Transverse colon (tissue), 4 donors: ENCODE measurements around the gene FOXD4.
"Not testable (repeated sequence)": the region's sequence is repeated elsewhere in the genome, so short reads cannot be mapped to it uniquely, and the experiment has no call there.

ENCODE experiments used
- EP300 ChIP-seq: sonication (generic); formaldehyde crosslinking; IDR thresholded peaks from one replicate; pipeline ENCODE4 v1.6.1; 2017; ENCODE audit warnings: antibody characterized with exemption, low read depth
- POLR2A ChIP-seq: fragments of 450-650 bp; IDR thresholded peaks from one replicate; pipeline ENCODE4 v1.6.1; 2016; ENCODE audit warnings: antibody characterized with exemption, mild to moderate bottlenecking, moderate library complexity
- POLR2AphosphoS5 ChIP-seq, 3 donors: sonication (generic); formaldehyde crosslinking; IDR thresholded peaks; one replicate each; pipeline ENCODE4 v1.6.1; 2016; ENCODE audit warnings: antibody characterized with exemption in 3 of 3
- TF ChIP-seq, protein P1 (sequence below), 5 experiments: fragments of 200-600 bp in 3 of 5; fragments of 450-650 bp in 2 of 5; sonication (generic) in 3 of 5; IDR thresholded peaks; 1 replicate in 2 of 5; 2 replicates in 3 of 5; pipeline ENCODE4 v1.5.1; 2016 to 2017; ENCODE audit warnings: antibody characterized with exemption in 5 of 5, inconsistent platforms in 3 of 5, mild to moderate bottlenecking in 2 of 5, moderate library complexity in 1 of 5

DNA sequence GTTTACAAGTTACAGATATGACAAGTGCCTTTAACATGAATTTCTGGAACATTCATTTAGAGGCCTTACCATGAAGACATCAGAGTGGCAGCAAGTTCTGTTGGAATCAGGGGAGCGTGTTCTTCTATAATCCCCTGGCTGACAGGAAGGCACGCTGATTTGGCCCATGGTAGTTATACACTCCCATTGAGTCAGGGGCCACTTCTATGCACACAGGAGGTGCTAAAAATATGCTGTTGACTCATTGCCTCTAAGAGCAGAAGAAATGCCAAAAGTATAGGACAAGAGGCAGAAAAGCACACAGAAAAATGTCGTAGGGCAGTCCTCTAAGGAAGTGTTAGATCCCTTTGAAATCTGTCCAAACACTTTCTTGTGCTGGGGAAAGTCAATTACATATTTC, 39.9 kb downstream of the FOXD4 start:
- TF ChIP-seq, protein P1, sequence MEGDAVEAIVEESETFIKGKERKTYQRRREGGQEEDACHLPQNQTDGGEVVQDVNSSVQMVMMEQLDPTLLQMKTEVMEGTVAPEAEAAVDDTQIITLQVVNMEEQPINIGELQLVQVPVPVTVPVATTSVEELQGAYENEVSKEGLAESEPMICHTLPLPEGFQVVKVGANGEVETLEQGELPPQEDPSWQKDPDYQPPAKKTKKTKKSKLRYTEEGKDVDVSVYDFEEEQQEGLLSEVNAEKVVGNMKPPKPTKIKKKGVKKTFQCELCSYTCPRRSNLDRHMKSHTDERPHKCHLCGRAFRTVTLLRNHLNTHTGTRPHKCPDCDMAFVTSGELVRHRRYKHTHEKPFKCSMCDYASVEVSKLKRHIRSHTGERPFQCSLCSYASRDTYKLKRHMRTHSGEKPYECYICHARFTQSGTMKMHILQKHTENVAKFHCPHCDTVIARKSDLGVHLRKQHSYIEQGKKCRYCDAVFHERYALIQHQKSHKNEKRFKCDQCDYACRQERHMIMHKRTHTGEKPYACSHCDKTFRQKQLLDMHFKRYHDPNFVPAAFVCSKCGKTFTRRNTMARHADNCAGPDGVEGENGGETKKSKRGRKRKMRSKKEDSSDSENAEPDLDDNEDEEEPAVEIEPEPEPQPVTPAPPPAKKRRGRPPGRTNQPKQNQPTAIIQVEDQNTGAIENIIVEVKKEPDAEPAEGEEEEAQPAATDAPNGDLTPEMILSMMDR (IDR thresholded peaks at IDR 0.05), result not testable (repeated sequence)
- not testable (repeated sequence) for TF ChIP-seq POLR2A; EP300; POLR2AphosphoS5 (IDR thresholded peaks at IDR 0.05)
